GM18498 (cell line): ENCODE results near the gene SH3BP5L.
"Not testable (repeated sequence)": the region's sequence is repeated elsewhere in the genome, so short reads cannot be mapped to it uniquely, and the experiment has no call there.

ENCODE experiments used
- ATAC-seq: cut with Tn5 transposase; IDR thresholded peaks from one replicate; pipeline ENCODE4 v1.9.1; 2021; ENCODE audit warnings: mild to moderate bottlenecking, moderate library complexity; ENCODE audit not compliant: unreplicated experiment

SH3BP5L gene

GRCh38 chr1:248834343-248834940, 8.7 kb upstream of the SH3BP5L start:
- no peak for ATAC-seq

- ATAC-seq = no peak
Observed at GRCh38 chr1:248831842-248832241, 6.1 kb upstream of the SH3BP5L start.

- not testable (repeated sequence) for ATAC-seq
Observed at GRCh38 chr1:248830718-248831017, 5.0 kb upstream of the SH3BP5L start.

- no peak for ATAC-seq
Observed at GRCh38 chr1:248828845-248829244, 3.1 kb upstream of the SH3BP5L start.

GRCh38 chr1:248825573-248825908, 174 bp downstream of the SH3BP5L start:
- peak; percentile 3 for ATAC-seq

GRCh38 chr1:248825136-248825535, 579 bp downstream of the SH3BP5L start:
- ATAC-seq = no peak

GRCh38 chr1:248824701-248825100, 1.0 kb downstream of the SH3BP5L start:
- no peak for ATAC-seq

GRCh38 chr1:248824301-248824700, 1.4 kb downstream of the SH3BP5L start:
- ATAC-seq = no peak

GRCh38 chr1:248823517-248824001, 2.2 kb downstream of the SH3BP5L start:
- ATAC-seq = no peak

- peak; percentile 20 for ATAC-seq
Observed at GRCh38 chr1:248822148-248823032, 3.3 kb downstream of the SH3BP5L start.

- ATAC-seq = no peak
Observed at GRCh38 chr1:248821641-248822040, 4.1 kb downstream of the SH3BP5L start.

- no peak for ATAC-seq
Observed at GRCh38 chr1:248821101-248821500, 4.6 kb downstream of the SH3BP5L start.

- no peak for ATAC-seq
Observed at GRCh38 chr1:248820041-248820585, 5.6 kb downstream of the SH3BP5L start.

GRCh38 chr1:248818505-248819374, 7.0 kb downstream of the SH3BP5L start:
- ATAC-seq = no peak

GRCh38 chr1:248817065-248817464, 8.7 kb downstream of the SH3BP5L start:
- ATAC-seq = no peak

GRCh38 chr1:248816042-248816851, 9.5 kb downstream of the SH3BP5L start:
- no peak for ATAC-seq

GRCh38 chr1:248815407-248816034, 10.2 kb downstream of the SH3BP5L start:
- no peak for ATAC-seq

- ATAC-seq = no peak
Observed at GRCh38 chr1:248814351-248814750, 11.4 kb downstream of the SH3BP5L start.

GRCh38 chr1:248813546-248813945, 12.2 kb downstream of the SH3BP5L start:
- no peak for ATAC-seq
